Gastroesophageal sphincter (tissue), 4 donors: ENCODE measurements around the gene BLTP2. TPM values are rescaled to one million over a fixed set of nuclear protein-coding genes. Genes with fewer than 3 reads are reported as not detected.
A peak's percentile ranks its signal among the peaks of the same experiment; 100 is the strongest.

Experiments used
- ATAC-seq: fragments of 150-250 bp; one replicate; pipeline ENCODE4 v1.9.1; 2016; ENCODE audit warnings: mild to moderate bottlenecking, moderate library complexity
- H3K27ac ChIP-seq, 4 donors: fragments of 200-600 bp; sonication (generic) in 3 of 4; 1 replicate in 3 of 4; 2 replicates in 1 of 4; pipeline ENCODE4 v1.5.1; 2016 to 2019
- H3K27me3 ChIP-seq: fragments of 200-600 bp; sonication (generic); one replicate; pipeline ENCODE4 v1.5.1; 2019
- H3K36me3 ChIP-seq, 2 donors: fragments of 200-600 bp; sonication (generic); one replicate each; pipeline ENCODE4 v1.5.1; 2019; ENCODE audit warnings: control low read depth in 1 of 2
- H3K4me1 ChIP-seq, 3 donors: fragments of 200-600 bp; sonication (generic); 1 replicate in 2 of 3; 2 replicates in 1 of 3; pipeline ENCODE4 v1.5.1; 2016 to 2019; ENCODE audit warnings: control low read depth in 2 of 3
- H3K4me3 ChIP-seq, 2 donors: fragments of 200-600 bp; sonication (generic); one replicate each; pipeline ENCODE4 v1.5.1; 2019; ENCODE audit warnings: mild to moderate bottlenecking in 1 of 2, moderate library complexity in 1 of 2
- H3K9me3 ChIP-seq, 3 donors: fragments of 200-600 bp; sonication (generic); one replicate each; pipeline ENCODE4 v1.5.1; 2017 to 2019; ENCODE audit warnings: control low read depth in 2 of 3
- EP300 ChIP-seq: sonication (generic); formaldehyde crosslinking; IDR thresholded peaks from one replicate; pipeline ENCODE4 v1.6.1; 2017; ENCODE audit warnings: antibody characterized with exemption, mild to moderate bottlenecking
- POLR2A ChIP-seq, 2 donors: fragments of 450-650 bp; IDR thresholded peaks; one replicate each; pipeline ENCODE4 v1.6.1; 2017; ENCODE audit warnings: antibody characterized with exemption in 2 of 2, mild to moderate bottlenecking in 2 of 2, moderate library complexity in 1 of 2
- POLR2AphosphoS5 ChIP-seq: sonication (generic); formaldehyde crosslinking; IDR thresholded peaks from one replicate; pipeline ENCODE4 v1.6.1; 2017; ENCODE audit warnings: antibody characterized with exemption
- WGBS, 2 donors: methylation state at CpG; one replicate each; pipeline ENCODE4 v1.1.5; 2018; ENCODE audit warnings: low coverage in 1 of 2; 5-methylcytosine and 5-hydroxymethylcytosine counted together
- total RNA-seq, 4 donors: library from RNA; depleted of rRNA; stranded (reverse); fragments of >200 nt; gene quantifications; one replicate each; pipeline ENCODE4 v1.1.0, GENCODE V29; 2016
- TF ChIP-seq, protein P1 (sequence below), 4 experiments: fragments of 200-600 bp in 2 of 4; fragments of 450-650 bp in 2 of 4; sonication (generic) in 1 of 4; IDR thresholded peaks; one replicate each; pipeline ENCODE4 v1.5.1; 2017 to 2019; ENCODE audit warnings: antibody characterized with exemption in 4 of 4, mild to moderate bottlenecking in 2 of 4, moderate library complexity in 2 of 4

Gene BLTP2
- total RNA-seq, 4 donors from 2014 or later: 97.5 to 116 (median 106) TPM

DNA sequence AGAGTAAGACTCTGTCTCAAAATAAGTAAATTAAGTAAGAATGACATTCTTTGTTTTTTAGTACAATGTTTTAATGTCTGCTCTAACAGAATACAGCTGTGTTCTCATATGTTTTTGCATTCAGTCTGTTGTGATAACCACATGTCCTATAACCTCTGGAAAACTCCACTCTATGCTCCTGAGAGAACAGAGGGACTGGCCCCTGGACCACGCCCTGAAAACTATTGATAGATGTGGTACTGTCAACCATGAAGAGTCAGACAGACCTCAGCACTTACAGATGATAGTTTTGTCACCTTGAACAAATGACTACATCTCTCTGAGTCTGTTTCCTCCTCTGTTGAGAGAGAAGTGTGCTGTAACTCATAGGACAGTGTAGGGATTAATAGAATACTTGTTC is 25.0 kb upstream of the BLTP2 start:
- no peak overlapping the region for H3K27ac ChIP-seq
- no peak for TF ChIP-seq POLR2AphosphoS5
- no peak for TF ChIP-seq EP300
- TF ChIP-seq POLR2A (IDR thresholded peaks at IDR 0.05): no peak
- TF ChIP-seq, protein P1, sequence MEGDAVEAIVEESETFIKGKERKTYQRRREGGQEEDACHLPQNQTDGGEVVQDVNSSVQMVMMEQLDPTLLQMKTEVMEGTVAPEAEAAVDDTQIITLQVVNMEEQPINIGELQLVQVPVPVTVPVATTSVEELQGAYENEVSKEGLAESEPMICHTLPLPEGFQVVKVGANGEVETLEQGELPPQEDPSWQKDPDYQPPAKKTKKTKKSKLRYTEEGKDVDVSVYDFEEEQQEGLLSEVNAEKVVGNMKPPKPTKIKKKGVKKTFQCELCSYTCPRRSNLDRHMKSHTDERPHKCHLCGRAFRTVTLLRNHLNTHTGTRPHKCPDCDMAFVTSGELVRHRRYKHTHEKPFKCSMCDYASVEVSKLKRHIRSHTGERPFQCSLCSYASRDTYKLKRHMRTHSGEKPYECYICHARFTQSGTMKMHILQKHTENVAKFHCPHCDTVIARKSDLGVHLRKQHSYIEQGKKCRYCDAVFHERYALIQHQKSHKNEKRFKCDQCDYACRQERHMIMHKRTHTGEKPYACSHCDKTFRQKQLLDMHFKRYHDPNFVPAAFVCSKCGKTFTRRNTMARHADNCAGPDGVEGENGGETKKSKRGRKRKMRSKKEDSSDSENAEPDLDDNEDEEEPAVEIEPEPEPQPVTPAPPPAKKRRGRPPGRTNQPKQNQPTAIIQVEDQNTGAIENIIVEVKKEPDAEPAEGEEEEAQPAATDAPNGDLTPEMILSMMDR (IDR thresholded peaks at IDR 0.05): no peak
- peaks cover 0 to 92% of the 10 kb centered on the region in 2 donors for H3K36me3 ChIP-seq
- H3K9me3 ChIP-seq: no peaks in the 10 kb centered on the region
- no peak overlapping the region for H3K4me3 ChIP-seq
- H3K4me1 ChIP-seq: peaks cover 0 to 41% (median 4%) of the 10 kb centered on the region in 3 donors
- no peaks in the 10 kb centered on the region for H3K27me3 ChIP-seq
- no peak for ATAC-seq
- WGBS, 2 donors: 86 to 100% methylated on average over 1 of the region's 1 CpG

DNA sequence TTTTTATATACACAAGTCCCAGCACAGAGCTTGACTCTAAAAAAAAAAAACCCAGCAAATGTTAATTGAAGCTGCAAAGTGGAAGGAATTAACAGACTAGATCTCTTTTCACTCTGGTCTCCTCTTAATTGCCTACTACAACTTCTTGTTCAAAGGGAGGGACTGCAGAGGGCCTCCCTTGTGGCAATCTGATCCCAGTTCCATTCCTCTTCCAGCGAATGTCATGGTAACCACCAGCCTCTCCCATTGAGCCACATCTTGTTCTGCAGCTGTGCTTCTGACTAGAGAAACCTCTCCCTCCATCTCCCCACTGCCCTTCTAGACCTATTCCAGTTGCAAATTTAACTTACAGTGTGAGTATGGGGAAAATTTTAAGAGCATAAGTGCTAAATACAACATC is 22.9 kb upstream of the BLTP2 start:
- no peak for ATAC-seq
- H3K27me3 ChIP-seq: no peaks in the 10 kb centered on the region
- no peaks in the 10 kb centered on the region for H3K9me3 ChIP-seq
- no peak overlapping the region for H3K4me3 ChIP-seq
- 67 to 80% methylated on average over 1 of the region's 1 CpG for WGBS, 2 donors
- peaks cover 0 to 73% of the 10 kb centered on the region in 2 donors for H3K36me3 ChIP-seq
- TF ChIP-seq EP300: no peak
- no peak for TF ChIP-seq POLR2A (IDR thresholded peaks at IDR 0.05)
- TF ChIP-seq POLR2AphosphoS5: no peak
- TF ChIP-seq, protein P1 (IDR thresholded peaks at IDR 0.05): no peak
- H3K4me1 ChIP-seq: peaks cover 6 to 61% (median 14%) of the 10 kb centered on the region in 3 donors
- H3K27ac ChIP-seq: no peak overlapping the region

DNA sequence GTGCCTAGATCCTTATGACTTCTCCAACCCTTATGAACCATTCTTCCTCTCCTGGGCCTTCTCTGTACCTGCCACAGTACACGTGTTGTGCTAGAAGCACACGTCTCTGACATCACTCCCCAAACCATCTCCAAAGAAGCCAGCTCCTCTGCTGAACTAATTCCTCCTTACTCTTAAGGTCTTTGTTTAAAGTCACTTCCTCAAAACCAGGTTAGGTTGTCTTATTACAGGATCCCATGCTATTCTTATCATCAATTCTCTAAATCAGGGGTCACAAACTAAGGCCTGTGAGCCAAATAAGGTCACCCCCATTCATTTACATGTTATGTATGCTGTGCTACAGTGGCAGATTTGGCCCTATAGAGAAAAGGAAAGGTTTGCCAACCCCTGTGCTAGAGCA is 21.0 kb upstream of the BLTP2 start:
- no peak for ATAC-seq
- 60 to 74% methylated on average over 1 to 2 of the region's 2 CpGs for WGBS, 2 donors
- Histone ChIP-seq H3K27ac (no peak overlapping the region), H3K27me3 (no peaks in the 10 kb centered on the region), H3K36me3 (peaks cover 0 to 54% of the 10 kb centered on the region in 2 donors), H3K9me3 (no peaks in the 10 kb centered on the region), H3K4me3 (no peak overlapping the region), H3K4me1 (peaks cover 6 to 70% (median 16%) of the 10 kb centered on the region in 3 donors)
- no peak for TF ChIP-seq EP300
- no peak for TF ChIP-seq POLR2AphosphoS5
- no peak for TF ChIP-seq POLR2A (IDR thresholded peaks at IDR 0.05)
- TF ChIP-seq, protein P1 (IDR thresholded peaks at IDR 0.05): no peak

DNA sequence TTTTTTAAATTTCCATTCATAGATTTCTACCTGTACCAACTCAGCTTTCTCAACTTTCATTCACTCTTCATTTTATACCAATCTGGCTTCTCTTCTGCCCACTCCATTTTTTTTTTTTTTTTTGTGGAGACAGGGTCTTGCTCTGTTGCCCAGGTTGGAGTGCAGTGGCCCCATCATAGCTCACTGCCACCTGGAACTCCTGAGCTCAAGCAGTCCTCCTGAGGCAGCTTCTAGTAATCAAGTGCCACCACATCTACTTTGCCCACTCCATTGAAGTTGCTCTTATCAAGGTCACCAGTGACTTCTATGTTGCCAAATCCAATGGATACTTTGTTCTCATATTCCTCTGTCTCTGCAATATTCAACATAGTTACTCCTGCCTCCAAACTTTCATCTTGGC is 18.8 kb upstream of the BLTP2 start:
- peaks cover 6 to 79% (median 23%) of the 10 kb centered on the region in 3 donors for H3K4me1 ChIP-seq

DNA sequence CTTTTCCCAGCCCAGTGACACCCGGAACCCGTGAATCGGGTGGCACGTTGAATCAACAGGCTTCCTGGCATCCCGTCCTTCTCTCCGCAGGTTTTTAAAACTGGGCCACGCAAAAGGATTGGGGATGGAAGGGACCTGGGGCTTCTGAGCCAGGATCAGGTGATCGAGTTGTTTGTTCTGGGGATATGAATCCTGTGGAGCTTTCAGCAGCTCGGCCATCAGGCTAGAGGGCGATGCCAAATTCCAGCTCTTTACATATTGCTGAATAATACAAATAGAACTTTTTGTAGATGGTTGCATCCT is 17.5 kb upstream of the BLTP2 start:
- WGBS, 2 donors: 0% methylated on average over 10 of the region's 10 CpGs; no CpG with 5 or more reads in 1 of the 2 donors
- no peaks in the 10 kb centered on the region for H3K9me3 ChIP-seq

More for the DNA sequence above, 18.8 kb upstream of the BLTP2 start:
- Histone ChIP-seq H3K4me3 (peak overlapping the region in 1 of 2 donors; percentile 78), H3K27me3 (no peaks in the 10 kb centered on the region), H3K9me3 (no peaks in the 10 kb centered on the region), H3K27ac (peak overlapping the region in 2 of 4 donors; percentile 97 to 99), H3K36me3 (peaks cover 0 to 47% of the 10 kb centered on the region in 2 donors)
- no peak for TF ChIP-seq POLR2AphosphoS5
- TF ChIP-seq EP300: no peak
- TF ChIP-seq, protein P1 (IDR thresholded peaks at IDR 0.05): no peak
- no peak for TF ChIP-seq POLR2A (IDR thresholded peaks at IDR 0.05)
- ATAC-seq: no peak

More for the DNA sequence above, 17.5 kb upstream of the BLTP2 start:
- ATAC-seq: no peak
- H3K4me3 ChIP-seq: peak overlapping the region; percentile 78 to 80
- H3K27me3 ChIP-seq: no peaks in the 10 kb centered on the region
- TF ChIP-seq, protein P1 (IDR thresholded peaks at IDR 0.05): peak in 1 of 4 experiments; percentile 4
- no peak for TF ChIP-seq EP300
- no peak for TF ChIP-seq POLR2A (IDR thresholded peaks at IDR 0.05)
- TF ChIP-seq POLR2AphosphoS5: no peak
- peaks cover 0 to 47% of the 10 kb centered on the region in 2 donors for H3K36me3 ChIP-seq
- peaks cover 6 to 67% (median 23%) of the 10 kb centered on the region in 3 donors for H3K4me1 ChIP-seq
- H3K27ac ChIP-seq: peak overlapping the region; percentile 83 to 99 (median 97)
